ENCODE measurements around the gene KLHL36.

- TF ChIP-seq YY1 (IDR thresholded peaks at IDR 0.05; ENCODE audit: insufficient read depth, insufficient read length), result no peak
- no peak for TF ChIP-seq SUZ12 (IDR thresholded peaks at IDR 0.05; ENCODE audit: extremely low read depth, insufficient read depth, insufficient read length)
These were observed 27.1 kb downstream of the KLHL36 start for GRCh38 chr16:84675423-84675822.
